Measurements from ENCODE around the gene NDST1. TPM values are rescaled to one million over a fixed set of nuclear protein-coding genes. Genes with fewer than 3 reads are reported as not detected.

Gene NDST1
- total RNA-seq, 1 experiment from 2014 or later = 33.1 TPM

GRCh38 chr5:150464554-150465012, 43.3 kb upstream of the NDST1 start:
- POLR2A ChIA-PET = interaction anchor here (1.4 kb wide), 1 partner anchor 14 kb away, joined by 3 read pairs; no protein-coding TSS in a partner anchor
- Histone ChIP-seq H3K4me2 (ENCODE audit: low read length) (no peak overlapping the region), H3K9me3 (ENCODE audit: control insufficient read depth in 1 of 2, insufficient read depth in 1 of 2, low read depth in 1 of 2, low read length in 2 of 2) (no peaks in the 10 kb centered on the region), H3K9me2 (ENCODE audit: insufficient read depth) (no peaks in the 10 kb centered on the region), H3K27me3 (ENCODE audit: insufficient read depth, low read length) (no peaks in the 10 kb centered on the region), H3K9ac (ENCODE audit: low read length) (no peak overlapping the region), H4K20me1 (ENCODE audit: insufficient read depth) (no peaks in the 10 kb centered on the region), H3K36me3 (ENCODE audit: control insufficient read depth in 1 of 2, insufficient read depth in 2 of 2, low read length in 2 of 2) (no peaks in the 10 kb centered on the region), H3K4me3 (replicated peaks in 1 of 2; ENCODE audit: low read depth in 1 of 2, low read length in 2 of 2) (no peak overlapping the region), H3K27ac (ENCODE audit: low read depth, low read length) (no peak overlapping the region), H2AFZ (ENCODE audit: low read depth, low read length, poor library complexity, severe bottlenecking) (no peak overlapping the region), H3K4me1 (ENCODE audit: control insufficient read depth in 1 of 2, insufficient read depth in 2 of 2, low read length in 2 of 2) (peaks cover 16 to 19% of the 10 kb centered on the region in 2 experiments), H3K79me2 (ENCODE audit: insufficient read depth, low read length) (no peaks in the 10 kb centered on the region)
- intact Hi-C loops (cut with micrococcal nuclease) = no loop called here
- DNase-seq (ENCODE audit: low read depth, low spot score) (no peak), ATAC-seq (no peak)
- no TSS peak for BruUV-seq (replicated peaks)
- RAD21 ChIA-PET (ENCODE audit: low non-redundant PET in 1 of 2, low total read pairs in 2 of 2, uncharacterized antibody in 2 of 2, unreplicated experiment in 2 of 2) = no interaction called here
- no peak for TF ChIP-seq CBX3 (IDR thresholded peaks at IDR 0.05; ENCODE audit: low read depth)
- TF ChIP-seq EZH2phosphoT487 (IDR thresholded peaks at IDR 0.05; ENCODE audit: borderline replicate concordance) = no peak
- TF ChIP-seq EGR1 (IDR thresholded peaks at IDR 0.05; ENCODE audit: low read depth) = no peak
- TF ChIP-seq ELF1 (IDR thresholded peaks at IDR 0.05; ENCODE audit: borderline replicate concordance, low read depth) = no peak
- TF ChIP-seq JUND (IDR thresholded peaks at IDR 0.05) = no peak
- no peak for TF ChIP-seq EZH2 (IDR thresholded peaks at IDR 0.05)
- TF ChIP-seq FOSL1 (IDR thresholded peaks at IDR 0.05; ENCODE audit: low read depth) = no peak
- CTCF ChIA-PET = interaction anchor here (1.3 kb wide), 1 partner anchor 80 kb away, joined by 3 read pairs; no protein-coding TSS in a partner anchor

GRCh38 chr5:150465927-150466326, 42.0 kb upstream of the NDST1 start:
- CTCF ChIA-PET = no interaction called here
- no TSS peak for BruUV-seq (replicated peaks)
- intact Hi-C loops (cut with micrococcal nuclease) = no loop called here
- no peaks in the 10 kb centered on the region for H4K20me1 ChIP-seq (ENCODE audit: insufficient read depth)
- H3K4me2 ChIP-seq (ENCODE audit: low read length) = no peak overlapping the region
- H3K4me1 ChIP-seq (ENCODE audit: control insufficient read depth in 1 of 2, insufficient read depth in 2 of 2, low read length in 2 of 2) = peaks cover 11 to 19% of the 10 kb centered on the region in 2 experiments
- RAD21 ChIA-PET (ENCODE audit: low non-redundant PET in 1 of 2, low total read pairs in 2 of 2, uncharacterized antibody in 2 of 2, unreplicated experiment in 2 of 2) = no interaction called here
- no peaks in the 10 kb centered on the region for H3K27me3 ChIP-seq (ENCODE audit: insufficient read depth, low read length)
- no peaks in the 10 kb centered on the region for H3K9me2 ChIP-seq (ENCODE audit: insufficient read depth)
- no peak for DNase-seq (ENCODE audit: low read depth, low spot score)
- POLR2A ChIA-PET = no interaction called here
- H3K9me3 ChIP-seq (ENCODE audit: control insufficient read depth in 1 of 2, insufficient read depth in 1 of 2, low read depth in 1 of 2, low read length in 2 of 2) = no peaks in the 10 kb centered on the region
- no peak overlapping the region for H2AFZ ChIP-seq (ENCODE audit: low read depth, low read length, poor library complexity, severe bottlenecking)
- H3K27ac ChIP-seq (ENCODE audit: low read depth, low read length) = no peak overlapping the region
- no peaks in the 10 kb centered on the region for H3K36me3 ChIP-seq (ENCODE audit: control insufficient read depth in 1 of 2, insufficient read depth in 2 of 2, low read length in 2 of 2)
- H3K79me2 ChIP-seq (ENCODE audit: insufficient read depth, low read length) = no peaks in the 10 kb centered on the region
- ATAC-seq = no peak
- H3K9ac ChIP-seq (ENCODE audit: low read length) = no peak overlapping the region
- no peak overlapping the region for H3K4me3 ChIP-seq (replicated peaks in 1 of 2; ENCODE audit: low read depth in 1 of 2, low read length in 2 of 2)
- TF ChIP-seq EZH2phosphoT487 (IDR thresholded peaks at IDR 0.05; ENCODE audit: borderline replicate concordance) = no peak
- no peak for TF ChIP-seq ELF1 (IDR thresholded peaks at IDR 0.05; ENCODE audit: borderline replicate concordance, low read depth)
- no peak for TF ChIP-seq CTCF (IDR thresholded peaks at IDR 0.05 in 2 of 3, conservative IDR thresholded peaks at IDR 0.05 in 1 of 3; ENCODE audit: borderline replicate concordance in 1 of 3, insufficient read depth in 1 of 3, low read depth in 2 of 3, low read length in 2 of 3)
- TF ChIP-seq SRF (IDR thresholded peaks at IDR 0.05; ENCODE audit: low read depth) = no peak
- TF ChIP-seq EGR1 (IDR thresholded peaks at IDR 0.05; ENCODE audit: low read depth) = no peak
- no peak for TF ChIP-seq REST (IDR thresholded peaks at IDR 0.05; ENCODE audit: low read depth)
- no peak for TF ChIP-seq MAX (IDR thresholded peaks at IDR 0.05)
- TF ChIP-seq ZBTB33 (IDR thresholded peaks at IDR 0.05; ENCODE audit: extremely low read depth, insufficient replicate concordance, low read length) = no peak
- no peak for TF ChIP-seq POLR2AphosphoS5 (IDR thresholded peaks at IDR 0.05; ENCODE audit: low read depth, low read length)
